PC-3 (cell line): ENCODE results near the gene ARRDC5. TPM values are rescaled to one million over a fixed set of nuclear protein-coding genes. Genes with fewer than 3 reads are reported as not detected.

Experiments
- ATAC-seq: fragments of 200-7000 bp; cut with Tn5 transposase; 2 replicates; pipeline ENCODE4 v1.9.1; 2020; ENCODE audit warnings: mild to moderate bottlenecking, moderate library complexity
- BruUV-seq: library from RNA; stranded (reverse); fragments of 400-500 nt; replicated peaks from 2 replicates; lab custom pipeline; 2021; lab: Mats Ljungman, UMichigan
- CTCF ChIA-PET: fragments of 300-600 bp; sonication (Branson Sonifier 250); formaldehyde crosslinking; loops from one replicate; lab custom pipeline; 2022; ENCODE audit warnings: antibody characterized with exemption; lab: Charles Lee
- POLR2A ChIA-PET: fragments of 300-600 bp; sonication (Branson Sonifier 250); formaldehyde crosslinking; loops from one replicate; lab custom pipeline; 2022; ENCODE audit warnings: antibody characterized with exemption; ENCODE audit not compliant: unreplicated experiment; lab: Charles Lee
- DNase-seq: peaks from one replicate; pipeline ENCODE4 v3.0.0-alpha.2; 2015
- H2AFZ ChIP-seq: fragments of 300-600 bp; sonication (generic); 2 replicates; pipeline ENCODE4 v1.6.0; 2016; ENCODE audit warnings: antibody characterized with exemption, low read length
- H3F3A ChIP-seq: fragments of 300-600 bp; sonication (generic); one replicate; pipeline ENCODE4 v1.6.0; 2017; ENCODE audit warnings: antibody characterized with exemption, low read length, control low read depth, mild to moderate bottlenecking; ENCODE audit not compliant: unreplicated experiment
- H3K27ac ChIP-seq: fragments of 300-600 bp; sonication (generic); 2 replicates; pipeline ENCODE4 v1.5.1; 2016; ENCODE audit warnings: mild to moderate bottlenecking, low read length
- H3K27me3 ChIP-seq: fragments of 300-600 bp; sonication (generic); 2 replicates; pipeline ENCODE4 v1.6.1; 2016; ENCODE audit warnings: low read length, mixed read lengths
- H3K36me3 ChIP-seq: fragments of 300-600 bp; sonication (generic); 2 replicates; pipeline ENCODE4 v1.6.1; 2016; ENCODE audit warnings: low read depth, mixed run types, low read length, mixed read lengths
- H3K4me1 ChIP-seq: fragments of 300-600 bp; sonication (generic); 2 replicates; pipeline ENCODE4 v1.5.1; 2016; ENCODE audit warnings: low read length; ENCODE audit not compliant: insufficient read depth
- H3K4me2 ChIP-seq: fragments of 300-600 bp; sonication (generic); 2 replicates; pipeline ENCODE4 v1.6.0; 2016; ENCODE audit warnings: low read length
- H3K4me3 ChIP-seq: fragments of 300-600 bp; sonication (generic); 2 replicates; pipeline ENCODE4 v1.5.1; 2016; ENCODE audit warnings: mild to moderate bottlenecking, low read length, mixed read lengths
- H3K79me2 ChIP-seq: fragments of 300-600 bp; sonication (generic); 2 replicates; pipeline ENCODE4 v1.6.1; 2017; ENCODE audit warnings: low read length, mixed read lengths
- H3K9ac ChIP-seq: fragments of 300-600 bp; sonication (generic); 2 replicates; pipeline ENCODE4 v1.6.0; 2016; ENCODE audit warnings: mild to moderate bottlenecking, low read length
- H3K9me2 ChIP-seq: fragments of 300-600 bp; sonication (generic); replicated peaks from 2 replicates; pipeline ENCODE4 v1.6.1; 2016; ENCODE audit warnings: mixed run types, low read length, mixed read lengths
- H3K9me3 ChIP-seq: fragments of 300-600 bp; sonication (generic); 2 replicates; pipeline ENCODE4 v1.6.1; 2016; ENCODE audit warnings: low read length, mixed read lengths
- H4K20me1 ChIP-seq: fragments of 300-600 bp; sonication (generic); 2 replicates; pipeline ENCODE4 v1.6.1; 2016; ENCODE audit warnings: low read length, mixed read lengths
- EZH2 ChIP-seq: fragments of 300-600 bp; sonication (generic); IDR thresholded peaks from one replicate; pipeline ENCODE4 v1.6.1; 2017; ENCODE audit warnings: antibody characterized with exemption, mild to moderate bottlenecking, low read length; ENCODE audit not compliant: unreplicated experiment
- EZH2phosphoT487 ChIP-seq: fragments of 300-600 bp; sonication (generic); IDR thresholded peaks from 2 replicates; pipeline ENCODE4 v1.6.1; 2018; ENCODE audit warnings: mild to moderate bottlenecking, antibody characterized with exemption, low read length, borderline replicate concordance
- intact Hi-C: fragments of 100-400 bp; cut with micrococcal nuclease; formaldehyde crosslinking; loops from 2 replicates; pipeline ENCODE4 v1.9.0; 2023
- total RNA-seq: library from RNA; depleted of rRNA; stranded (reverse); fragments of >200 nt; gene quantifications from 2 replicates; pipeline ENCODE4 v1.2.3, GENCODE V29; 2014
- TF ChIP-seq, protein P1 (sequence below): fragments of 300-600 bp; sonication (generic); conservative IDR thresholded peaks from 2 replicates; pipeline ENCODE4 v1.5.1; 2017; ENCODE audit warnings: antibody characterized with exemption, low read depth, mild to moderate bottlenecking, low read length

Gene ARRDC5
- total RNA-seq, 1 experiment from 2014 or later = not detected

- Histone ChIP-seq H3K36me3 (peaks cover 38% of the 10 kb centered on the region), H4K20me1 (peaks cover 61% of the 10 kb centered on the region)
- ATAC-seq = no peak
Observed at GRCh38 chr19:4922530-4923275, 20.0 kb upstream of the ARRDC5 start.

GRCh38 chr19:4916292-4917082, 13.8 kb upstream of the ARRDC5 start:
- no peak for TF ChIP-seq EZH2
- TF ChIP-seq, protein P1, sequence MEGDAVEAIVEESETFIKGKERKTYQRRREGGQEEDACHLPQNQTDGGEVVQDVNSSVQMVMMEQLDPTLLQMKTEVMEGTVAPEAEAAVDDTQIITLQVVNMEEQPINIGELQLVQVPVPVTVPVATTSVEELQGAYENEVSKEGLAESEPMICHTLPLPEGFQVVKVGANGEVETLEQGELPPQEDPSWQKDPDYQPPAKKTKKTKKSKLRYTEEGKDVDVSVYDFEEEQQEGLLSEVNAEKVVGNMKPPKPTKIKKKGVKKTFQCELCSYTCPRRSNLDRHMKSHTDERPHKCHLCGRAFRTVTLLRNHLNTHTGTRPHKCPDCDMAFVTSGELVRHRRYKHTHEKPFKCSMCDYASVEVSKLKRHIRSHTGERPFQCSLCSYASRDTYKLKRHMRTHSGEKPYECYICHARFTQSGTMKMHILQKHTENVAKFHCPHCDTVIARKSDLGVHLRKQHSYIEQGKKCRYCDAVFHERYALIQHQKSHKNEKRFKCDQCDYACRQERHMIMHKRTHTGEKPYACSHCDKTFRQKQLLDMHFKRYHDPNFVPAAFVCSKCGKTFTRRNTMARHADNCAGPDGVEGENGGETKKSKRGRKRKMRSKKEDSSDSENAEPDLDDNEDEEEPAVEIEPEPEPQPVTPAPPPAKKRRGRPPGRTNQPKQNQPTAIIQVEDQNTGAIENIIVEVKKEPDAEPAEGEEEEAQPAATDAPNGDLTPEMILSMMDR = no peak
- no peak for TF ChIP-seq EZH2phosphoT487
- peaks cover 95% of the 10 kb centered on the region for H3K79me2 ChIP-seq
- ATAC-seq = no peak
- H3K9me2 ChIP-seq = no peaks in the 10 kb centered on the region
- no peak overlapping the region for H3K4me3 ChIP-seq
- peaks cover 12% of the 10 kb centered on the region for H3F3A ChIP-seq
- H3K9me3 ChIP-seq = no peaks in the 10 kb centered on the region
- no peak for DNase-seq
- H3K4me1 ChIP-seq = peaks cover 42% of the 10 kb centered on the region
- ChIA-PET CTCF (no interaction called here), POLR2A (interaction anchor here (0.6 to 0.7 kb wide), 2 partner anchors 210 to 1966 kb away, joined by 6 to 18 read pairs; no protein-coding TSS in a partner anchor)
- no peak overlapping the region for H3K9ac ChIP-seq
- intact Hi-C loops = no loop called here
- no peak overlapping the region for H3K4me2 ChIP-seq
- no TSS peak for BruUV-seq
- H3K27ac ChIP-seq = no peak overlapping the region
- H3K36me3 ChIP-seq = peaks cover 54% of the 10 kb centered on the region
- H4K20me1 ChIP-seq = peaks cover 56% of the 10 kb centered on the region
- H2AFZ ChIP-seq = no peak overlapping the region
- H3K27me3 ChIP-seq = no peaks in the 10 kb centered on the region

More at GRCh38 chr19:4922530-4923275, 20.0 kb upstream of the ARRDC5 start:
- intact Hi-C loops = no loop called here
- Histone ChIP-seq H3F3A (no peaks in the 10 kb centered on the region), H3K9me3 (no peaks in the 10 kb centered on the region), H3K27me3 (no peaks in the 10 kb centered on the region), H3K9ac (no peak overlapping the region), H2AFZ (no peak overlapping the region), H3K4me1 (no peaks in the 10 kb centered on the region; the same call in 1 of the 2 replicates), H3K9me2 (no peaks in the 10 kb centered on the region), H3K4me3 (no peak overlapping the region), H3K79me2 (peaks cover 98% of the 10 kb centered on the region), H3K4me2 (no peak overlapping the region), H3K27ac (no peak overlapping the region)
- no TSS peak for BruUV-seq
- POLR2A ChIA-PET = no interaction called here
- DNase-seq = no peak
- TF ChIP-seq EZH2 (no peak), EZH2phosphoT487 (no peak)
- TF ChIP-seq, protein P1 = no peak
- CTCF ChIA-PET = no interaction called here
